GM12872 (cell line): ENCODE data around the gene ERCC5.

Source experiments
- CTCF ChIP-seq: IDR thresholded peaks from 3 replicates; pipeline ENCODE4 v1.5.1; 2011; ENCODE audit warnings: low read depth, mild to moderate bottlenecking, low read length, moderate library complexity; ENCODE audit not compliant: insufficient read depth

ERCC5 gene

GRCh38 chr13:102825400-102825799 lies 20.4 kb upstream of the ERCC5 start:
- no peak for TF ChIP-seq CTCF

GRCh38 chr13:102825921-102826706 lies 19.7 kb upstream of the ERCC5 start:
- no peak for TF ChIP-seq CTCF

- no peak for TF ChIP-seq CTCF
These were observed 15.2 kb upstream of the ERCC5 start for GRCh38 chr13:102830646-102831045.

GRCh38 chr13:102836471-102836870 lies 9.4 kb upstream of the ERCC5 start:
- no peak for TF ChIP-seq CTCF

- no peak for TF ChIP-seq CTCF
These were observed 7.6 kb upstream of the ERCC5 start for GRCh38 chr13:102838273-102838672.

GRCh38 chr13:102838982-102839381 lies 6.8 kb upstream of the ERCC5 start:
- TF ChIP-seq CTCF: no peak

- no peak for TF ChIP-seq CTCF
These were observed 6.4 kb upstream of the ERCC5 start for GRCh38 chr13:102839462-102839861.

- no peak for TF ChIP-seq CTCF
These were observed 573 bp upstream of the ERCC5 start for GRCh38 chr13:102845289-102845629.
